GM18511 (cell line): Measurements from ENCODE around the gene ADGRA3.
"Not testable (repeated sequence)": the region's sequence is repeated elsewhere in the genome, so short reads cannot be mapped to it uniquely, and the experiment has no call there.

Source experiments
- ATAC-seq: cut with Tn5 transposase; IDR thresholded peaks from one replicate; pipeline ENCODE4 v1.9.1; 2021; ENCODE audit warnings: mild to moderate bottlenecking, moderate library complexity; ENCODE audit not compliant: unreplicated experiment

Gene ADGRA3

DNA sequence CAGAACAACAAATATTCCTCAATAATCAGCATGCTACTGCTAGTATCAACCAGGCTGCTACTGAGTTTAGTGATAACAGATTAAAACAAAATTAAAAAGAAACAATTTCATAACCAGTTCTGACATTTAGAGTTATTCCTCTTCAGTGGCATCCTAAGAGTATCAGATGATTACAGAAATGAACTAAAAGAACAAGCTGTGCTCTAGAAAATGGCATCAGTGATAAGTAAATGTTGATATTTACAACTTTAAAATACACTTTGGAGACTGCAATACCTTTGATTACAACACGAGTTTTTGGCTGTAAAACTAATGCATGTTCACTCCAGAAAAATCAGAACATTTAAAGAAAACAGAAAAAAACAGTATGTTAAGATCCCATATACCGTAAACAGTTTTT, 72.9 kb downstream of the ADGRA3 start:
- ATAC-seq: no peak

GRCh38 chr4:22440999-22441398, 74.9 kb downstream of the ADGRA3 start:
- ATAC-seq: no peak

GRCh38 chr4:22439947-22440346, 75.9 kb downstream of the ADGRA3 start:
- ATAC-seq: no peak

GRCh38 chr4:22435652-22436051, 80.2 kb downstream of the ADGRA3 start:
- ATAC-seq: no peak

GRCh38 chr4:22434895-22435294, 81.0 kb downstream of the ADGRA3 start:
- no peak for ATAC-seq

- ATAC-seq: no peak
Measured at GRCh38 chr4:22430626-22431025, 85.2 kb downstream of the ADGRA3 start.

GRCh38 chr4:22428441-22428840, 87.4 kb downstream of the ADGRA3 start:
- ATAC-seq: no peak

DNA sequence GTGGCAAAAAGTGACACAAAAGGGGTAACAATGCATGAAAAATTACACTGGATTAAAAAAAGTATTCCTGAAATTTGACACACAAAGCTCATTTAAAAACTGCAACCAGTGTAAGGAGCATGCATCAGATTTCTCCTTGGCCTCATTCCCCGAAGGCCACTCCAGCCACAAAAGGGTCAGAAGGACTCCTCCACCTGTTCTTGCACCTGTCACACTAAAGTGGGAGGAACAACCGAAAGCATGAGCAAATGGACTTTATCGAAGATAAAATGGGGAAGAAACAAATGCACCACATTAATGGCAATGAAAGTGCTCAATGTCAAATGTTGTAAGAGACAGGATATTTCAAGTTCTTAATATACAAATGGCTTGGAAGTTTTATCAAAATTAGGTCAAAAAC, 88.2 kb downstream of the ADGRA3 start:
- ATAC-seq: no peak

- ATAC-seq: no peak
Measured at GRCh38 chr4:22420291-22420690, 95.6 kb downstream of the ADGRA3 start.

GRCh38 chr4:22417408-22417807, 98.5 kb downstream of the ADGRA3 start:
- no peak for ATAC-seq

DNA sequence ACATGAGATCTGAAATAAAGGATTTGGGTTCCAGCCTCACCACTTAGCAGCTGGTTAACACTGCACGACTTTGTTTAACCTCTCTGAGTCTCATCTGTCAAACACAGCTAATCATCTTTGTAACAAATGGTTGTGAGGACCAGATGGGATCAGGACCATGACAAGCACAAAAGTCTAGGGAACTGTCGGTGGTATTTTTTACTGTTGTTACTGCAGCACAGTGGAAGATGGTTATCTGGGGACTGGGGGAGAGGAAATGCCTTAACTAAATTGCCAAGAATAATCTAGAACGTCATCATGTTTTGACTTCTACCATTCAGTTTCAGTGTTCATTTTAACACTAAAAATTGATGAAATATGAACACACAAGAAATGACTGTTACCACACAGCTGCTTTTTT, 99.5 kb downstream of the ADGRA3 start:
- no peak for ATAC-seq

GRCh38 chr4:22414833-22415232, 101.0 kb downstream of the ADGRA3 start:
- no peak for ATAC-seq

DNA sequence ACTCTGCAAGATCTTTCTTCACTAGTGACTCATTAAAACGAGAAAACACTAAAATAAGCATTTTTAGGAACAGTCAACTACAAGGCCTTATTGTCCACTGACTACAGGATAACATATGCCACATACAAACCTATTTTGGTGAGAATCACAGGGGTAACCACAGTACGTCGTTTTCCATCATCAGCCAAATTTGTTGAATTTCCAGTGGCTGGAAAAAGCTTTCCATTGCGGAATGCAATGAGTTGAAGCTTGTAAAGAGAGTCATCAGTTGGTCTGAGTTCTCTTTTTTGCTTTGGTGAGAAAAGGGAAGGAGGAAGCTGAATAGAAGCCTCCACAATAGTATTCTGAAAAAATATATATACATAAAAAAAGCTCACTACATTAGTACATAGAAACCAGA, 102.4 kb downstream of the ADGRA3 start:
- no peak for ATAC-seq

- no peak for ATAC-seq
Measured at GRCh38 chr4:22412013-22412412, 103.9 kb downstream of the ADGRA3 start.

DNA sequence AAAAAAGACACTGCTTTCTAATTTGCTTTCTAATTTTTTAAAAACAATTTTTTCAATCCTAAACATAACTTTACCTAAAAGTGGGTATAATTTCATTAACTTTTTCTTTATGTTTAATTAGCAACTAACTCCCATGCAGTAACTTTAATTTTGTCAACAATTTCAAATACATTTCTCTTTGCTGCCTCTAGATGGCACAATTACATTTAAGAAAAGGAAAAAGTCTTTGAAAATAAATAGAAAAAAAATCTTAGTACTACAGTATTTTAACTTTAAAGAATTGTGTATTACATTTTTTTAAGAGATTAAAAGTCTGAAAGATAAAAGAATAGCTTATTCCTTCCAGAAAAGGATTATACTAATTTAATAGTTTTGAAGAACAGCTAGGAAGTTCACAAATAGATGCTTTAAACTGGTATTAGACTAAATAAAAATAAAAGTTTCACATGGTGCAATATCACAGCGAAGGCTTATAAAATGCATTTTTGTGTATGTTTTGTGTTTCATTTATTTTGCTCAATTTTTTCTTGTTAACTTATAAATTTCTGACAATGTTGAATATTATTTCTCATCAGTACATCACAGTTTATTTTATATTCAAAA, 105.1 kb downstream of the ADGRA3 start:
- no peak for ATAC-seq

- ATAC-seq: no peak
Measured at GRCh38 chr4:22408474-22408873, 107.4 kb downstream of the ADGRA3 start.

DNA sequence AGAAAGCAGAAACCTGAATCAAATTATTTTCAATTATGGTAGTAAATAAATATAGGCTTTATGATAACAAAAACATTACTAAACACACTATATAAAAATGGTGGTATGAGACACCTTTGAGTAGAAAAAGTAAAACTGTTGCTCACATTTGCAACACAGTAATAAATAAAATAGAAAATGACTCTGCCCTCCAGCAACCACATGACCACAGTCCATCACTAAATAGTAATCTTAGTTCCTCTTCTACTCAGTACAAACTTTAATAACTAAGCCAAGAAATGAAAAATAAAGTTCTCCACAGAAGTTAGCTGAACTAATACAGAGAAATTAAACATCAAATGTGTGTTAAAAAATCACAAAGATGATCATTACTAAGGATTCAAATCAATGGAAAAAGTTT, 108.5 kb downstream of the ADGRA3 start:
- no peak for ATAC-seq

GRCh38 chr4:22398671-22399070, 117.2 kb downstream of the ADGRA3 start:
- no peak for ATAC-seq

- no peak for ATAC-seq
Measured at GRCh38 chr4:22391551-22391950, 124.3 kb downstream of the ADGRA3 start.

- peak; percentile 84 for ATAC-seq
Measured at GRCh38 chr4:22389240-22389870, 126.5 kb downstream of the ADGRA3 start.

DNA sequence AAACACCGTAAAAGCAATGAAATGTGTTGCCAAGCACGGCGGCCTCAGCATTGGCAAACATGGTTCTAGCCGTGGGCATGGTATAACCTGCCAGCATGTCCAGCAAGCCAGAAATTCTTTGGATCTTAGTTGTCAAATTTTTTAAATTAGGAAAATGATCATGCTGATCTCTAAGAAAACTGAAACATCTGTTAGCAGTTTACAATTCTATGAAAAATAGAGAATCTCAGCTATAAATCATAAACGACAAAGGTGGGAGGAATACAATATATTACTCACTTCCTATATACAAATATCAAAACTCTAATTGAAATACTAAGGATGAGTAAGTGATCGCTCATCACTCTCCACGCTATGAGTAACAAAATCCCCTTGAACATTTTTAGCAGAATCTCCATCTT, 130.3 kb downstream of the ADGRA3 start:
- ATAC-seq: no peak

GRCh38 chr4:22384154-22384553, 131.7 kb downstream of the ADGRA3 start:
- ATAC-seq: no peak

DNA sequence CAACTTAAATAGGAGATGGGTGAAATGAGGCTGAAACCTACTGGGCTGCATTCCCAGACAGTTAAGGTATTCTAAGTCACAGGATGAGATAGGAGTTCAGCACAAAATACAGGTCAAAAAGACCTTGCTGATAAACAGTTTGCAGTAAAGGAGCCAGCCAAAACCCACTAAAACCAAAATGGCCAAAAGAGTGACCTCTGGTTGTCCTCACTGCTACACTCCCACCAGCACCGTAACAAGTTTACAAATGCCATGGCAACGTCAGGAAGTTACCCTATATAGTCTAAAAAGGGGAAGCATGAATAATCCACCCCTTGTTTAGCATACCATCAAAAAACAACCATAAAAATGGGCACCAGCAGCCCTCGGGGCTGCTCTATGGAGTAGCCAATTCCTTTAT, 133.7 kb downstream of the ADGRA3 start:
- not testable (repeated sequence) for ATAC-seq
